Sigmoid colon (tissue), 4 donors: Measurements from ENCODE around the gene POLR2H.

ENCODE experiments used
- CTCF ChIP-seq, 4 experiments: fragments of 450-650 bp in 3 of 4; fragments of 200-600 bp in 1 of 4; IDR thresholded peaks; one replicate each; pipeline ENCODE4 v1.5.1; 2016 to 2019; ENCODE audit warnings: antibody characterized with exemption in 4 of 4, mild to moderate bottlenecking in 3 of 4, moderate library complexity in 2 of 4
- EP300 ChIP-seq, 4 donors: sonication (generic); formaldehyde crosslinking; IDR thresholded peaks; one replicate each; pipeline ENCODE4 v1.6.1; 2017; ENCODE audit warnings: antibody characterized with exemption in 4 of 4
- POLR2A ChIP-seq, 2 donors: fragments of 450-650 bp; IDR thresholded peaks; one replicate each; pipeline ENCODE4 v1.6.1; 2016; ENCODE audit warnings: antibody characterized with exemption in 2 of 2, mild to moderate bottlenecking in 2 of 2, moderate library complexity in 2 of 2
- POLR2AphosphoS5 ChIP-seq, 4 donors: sonication (generic); formaldehyde crosslinking; IDR thresholded peaks; one replicate each; pipeline ENCODE4 v1.6.1; 2017; ENCODE audit warnings: antibody characterized with exemption in 4 of 4

- TF ChIP-seq CTCF (IDR thresholded peaks at IDR 0.05) (peak; percentile 19 to 68 (median 48)), POLR2A (IDR thresholded peaks at IDR 0.05) (no peak), EP300 (IDR thresholded peaks at IDR 0.05) (no peak), POLR2AphosphoS5 (IDR thresholded peaks at IDR 0.05) (no peak)
Measured at GRCh38 chr3:184354121-184354728, 7.3 kb upstream of the POLR2H start.
